HUES48 (cell line): Measurements from ENCODE around the gene NDUFAF8.

Experiments
- H3K27ac ChIP-seq: one replicate; pipeline ENCODE4 v1.7.0; 2013; ENCODE audit warnings: low read depth, low read length, inconsistent platforms
- H3K27me3 ChIP-seq: 2 replicates; pipeline ENCODE4 v1.6.1; 2013; ENCODE audit warnings: mild to moderate bottlenecking, low read length; ENCODE audit not compliant: control insufficient read depth, insufficient read depth
- H3K36me3 ChIP-seq: 2 replicates; pipeline ENCODE4 v1.6.1; 2013; ENCODE audit warnings: low read length; ENCODE audit not compliant: control insufficient read depth, insufficient read depth
- H3K4me1 ChIP-seq: 2 replicates; pipeline ENCODE4 v1.6.1; 2013; ENCODE audit warnings: mild to moderate bottlenecking, low read length; ENCODE audit not compliant: control insufficient read depth, insufficient read depth
- H3K4me3 ChIP-seq: 2 replicates; pipeline ENCODE4 v1.5.1; 2013; ENCODE audit warnings: mild to moderate bottlenecking, low read depth, low read length
- H3K9ac ChIP-seq: 2 replicates; pipeline ENCODE4 v1.6.1; 2013; ENCODE audit warnings: mild to moderate bottlenecking, low read depth, low read length, moderate library complexity
- H3K9me3 ChIP-seq: 2 replicates; pipeline ENCODE4 v1.6.1; 2013; ENCODE audit warnings: low read length; ENCODE audit not compliant: control insufficient read depth, insufficient read depth

The NDUFAF8 gene

DNA sequence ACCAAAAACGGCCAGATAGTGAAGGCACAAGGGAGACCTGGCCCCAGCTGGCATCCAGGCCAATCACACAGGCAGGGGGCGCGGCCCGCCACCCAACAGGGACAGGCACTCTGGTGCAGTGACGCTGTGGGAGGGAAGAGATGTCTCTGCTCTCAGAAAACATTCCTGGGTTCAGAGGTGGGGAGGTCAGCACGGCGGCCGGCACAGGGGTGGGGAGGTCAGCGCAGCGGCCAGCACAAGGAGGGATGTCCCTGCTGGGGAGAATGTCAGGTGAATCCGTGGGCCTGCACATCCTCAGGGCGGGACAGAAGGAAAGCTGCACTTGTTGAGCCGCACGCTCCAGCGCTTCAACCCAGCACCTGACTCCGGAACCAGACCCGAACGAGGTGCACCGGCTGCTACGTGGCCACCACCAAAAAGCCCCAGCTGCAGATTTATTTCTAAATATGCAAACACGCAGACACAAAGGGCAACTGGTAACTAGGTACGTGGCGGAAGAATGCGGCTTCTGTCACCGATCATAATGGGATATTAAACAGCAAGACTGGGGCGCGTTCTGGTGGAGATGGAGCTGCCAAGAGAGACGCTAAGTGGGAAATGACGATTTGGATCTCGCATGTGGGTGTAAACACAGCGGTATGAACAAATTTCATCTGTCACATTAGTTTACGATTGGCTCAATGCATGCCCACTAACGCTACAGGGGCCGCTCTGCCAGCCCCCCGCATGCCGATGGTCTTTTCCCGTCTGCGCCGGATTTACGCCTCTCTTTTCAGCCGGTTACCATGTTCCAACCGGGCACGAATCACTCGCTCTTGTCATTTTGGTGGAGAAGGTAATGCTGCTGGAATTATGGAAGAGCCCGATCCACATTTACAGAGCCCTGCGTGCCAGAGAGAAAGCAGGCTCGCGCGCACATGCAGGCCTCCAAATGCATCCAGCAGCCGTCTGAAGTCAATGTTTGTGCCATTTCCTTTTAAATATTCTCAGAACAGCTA, 40.5 kb downstream of the NDUFAF8 start:
- H3K4me1 ChIP-seq, result no peaks in the 10 kb centered on the region
- no peak overlapping the region for H3K27ac ChIP-seq
- peaks cover 28% of the 10 kb centered on the region for H3K36me3 ChIP-seq
- no peaks in the 10 kb centered on the region for H3K27me3 ChIP-seq
- no peaks in the 10 kb centered on the region for H3K9me3 ChIP-seq
- H3K9ac ChIP-seq, result no peak overlapping the region
- no peak overlapping the region for H3K4me3 ChIP-seq

- Histone ChIP-seq H3K4me1 (0 out of 2 replicates have a peak, but pooled peaks cover 3% of the 10 kb centered on the region), H3K4me3 (no peak overlapping the region), H3K27me3 (no peaks in the 10 kb centered on the region), H3K9me3 (no peaks in the 10 kb centered on the region), H3K36me3 (peaks cover 28% of the 10 kb centered on the region), H3K9ac (no peak overlapping the region), H3K27ac (no peak overlapping the region)
Measured at GRCh38 chr17:81280571-81280970, 41.5 kb downstream of the NDUFAF8 start.

DNA sequence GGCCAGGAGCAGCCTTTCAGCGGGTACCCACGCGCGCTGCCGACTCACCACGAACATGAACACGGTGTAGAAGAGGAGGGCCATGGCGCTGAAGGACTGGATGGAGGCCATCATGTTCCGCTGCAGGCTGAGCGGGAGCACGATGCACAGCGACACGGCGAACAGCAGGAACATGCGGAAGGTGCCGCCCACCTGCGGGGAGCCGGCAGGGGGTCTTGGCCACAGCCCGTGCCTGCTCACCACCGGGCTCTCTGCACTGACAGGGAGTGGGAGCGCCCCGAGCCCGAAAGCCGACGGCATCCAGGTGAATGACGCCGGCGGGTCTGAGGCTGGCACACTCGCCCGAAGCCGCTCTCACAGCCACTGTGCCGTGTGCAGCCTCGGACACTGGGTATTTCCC, 43.0 kb downstream of the NDUFAF8 start:
- Histone ChIP-seq H3K27me3 (no peaks in the 10 kb centered on the region), H3K9ac (no peak overlapping the region), H3K4me1 (0 out of 2 replicates have a peak, but pooled peaks cover 3% of the 10 kb centered on the region), H3K9me3 (no peaks in the 10 kb centered on the region), H3K27ac (no peak overlapping the region), H3K4me3 (no peak overlapping the region), H3K36me3 (peaks cover 15% of the 10 kb centered on the region)

DNA sequence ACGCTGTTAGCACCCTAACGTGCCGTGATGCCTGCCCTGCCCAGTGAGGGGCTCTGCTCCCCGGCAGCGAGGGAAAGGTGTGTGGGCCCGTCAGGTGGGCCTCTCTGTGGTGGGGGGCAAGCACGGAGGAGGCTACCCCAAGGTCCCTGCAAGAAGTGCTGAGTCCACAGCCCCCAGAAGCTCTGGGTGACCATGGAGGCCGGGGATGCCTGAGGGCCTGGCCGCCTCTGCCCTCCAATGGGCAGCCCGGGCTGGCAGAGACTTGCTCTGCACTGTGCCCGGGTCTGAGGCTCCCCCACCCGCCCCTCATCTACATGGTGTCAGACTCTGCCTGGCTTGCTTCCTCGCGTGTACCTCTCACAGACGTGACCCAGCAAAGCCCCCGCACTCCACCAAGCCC, 43.8 kb downstream of the NDUFAF8 start:
- H3K27me3 ChIP-seq, result no peaks in the 10 kb centered on the region
- 0 out of 2 replicates have a peak, but pooled peaks cover 3% of the 10 kb centered on the region for H3K4me1 ChIP-seq
- H3K9ac ChIP-seq, result no peak overlapping the region
- peaks cover 22% of the 10 kb centered on the region for H3K36me3 ChIP-seq
- no peaks in the 10 kb centered on the region for H3K9me3 ChIP-seq
- H3K27ac ChIP-seq, result no peak overlapping the region
- no peak overlapping the region for H3K4me3 ChIP-seq

- Histone ChIP-seq H3K9me3 (no peaks in the 10 kb centered on the region), H3K27ac (no peak overlapping the region), H3K36me3 (peaks cover 20% of the 10 kb centered on the region), H3K9ac (no peak overlapping the region), H3K4me1 (0 out of 2 replicates have a peak, but pooled peaks cover 3% of the 10 kb centered on the region), H3K4me3 (no peak overlapping the region), H3K27me3 (no peaks in the 10 kb centered on the region)
Measured at GRCh38 chr17:81285179-81285878, 46.2 kb downstream of the NDUFAF8 start.

DNA sequence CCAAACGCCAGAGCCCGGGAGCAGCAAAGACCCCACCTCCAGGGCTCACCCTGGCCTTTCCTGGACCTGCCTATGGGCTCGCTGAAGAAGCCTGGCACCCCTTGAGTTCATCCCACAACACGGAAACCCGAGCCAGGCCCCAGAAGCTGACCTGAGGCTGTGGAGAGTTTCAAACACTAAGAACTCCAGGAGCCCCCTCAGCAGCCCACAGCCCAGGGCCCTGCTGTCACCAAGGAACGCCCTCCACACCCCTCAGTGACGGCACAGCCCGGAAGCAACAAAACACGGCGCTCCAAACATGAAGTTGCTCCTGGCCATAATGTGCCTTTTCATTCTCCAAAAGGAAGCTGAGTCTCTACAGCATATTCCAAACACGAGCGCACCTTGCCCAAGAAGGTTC, 46.8 kb downstream of the NDUFAF8 start:
- Histone ChIP-seq H3K4me3 (no peak overlapping the region), H3K27ac (no peak overlapping the region), H3K36me3 (peaks cover 19% of the 10 kb centered on the region), H3K9ac (no peak overlapping the region), H3K4me1 (0 out of 2 replicates have a peak, but pooled peaks cover 3% of the 10 kb centered on the region), H3K9me3 (no peaks in the 10 kb centered on the region), H3K27me3 (no peaks in the 10 kb centered on the region)

GRCh38 chr17:81286491-81287145, 47.5 kb downstream of the NDUFAF8 start:
- no peaks in the 10 kb centered on the region for H3K9me3 ChIP-seq
- 0 out of 2 replicates have a peak, but pooled peaks cover 3% of the 10 kb centered on the region for H3K4me1 ChIP-seq
- H3K9ac ChIP-seq, result no peak overlapping the region
- no peaks in the 10 kb centered on the region for H3K27me3 ChIP-seq
- peaks cover 19% of the 10 kb centered on the region for H3K36me3 ChIP-seq
- H3K27ac ChIP-seq, result no peak overlapping the region
- H3K4me3 ChIP-seq, result no peak overlapping the region

GRCh38 chr17:81287152-81287551, 48.0 kb downstream of the NDUFAF8 start:
- 0 out of 2 replicates have a peak, but pooled peaks cover 3% of the 10 kb centered on the region for H3K4me1 ChIP-seq
- H3K27me3 ChIP-seq, result no peaks in the 10 kb centered on the region
- no peaks in the 10 kb centered on the region for H3K9me3 ChIP-seq
- H3K27ac ChIP-seq, result no peak overlapping the region
- peaks cover 19% of the 10 kb centered on the region for H3K36me3 ChIP-seq
- H3K9ac ChIP-seq, result no peak overlapping the region
- no peak overlapping the region for H3K4me3 ChIP-seq

DNA sequence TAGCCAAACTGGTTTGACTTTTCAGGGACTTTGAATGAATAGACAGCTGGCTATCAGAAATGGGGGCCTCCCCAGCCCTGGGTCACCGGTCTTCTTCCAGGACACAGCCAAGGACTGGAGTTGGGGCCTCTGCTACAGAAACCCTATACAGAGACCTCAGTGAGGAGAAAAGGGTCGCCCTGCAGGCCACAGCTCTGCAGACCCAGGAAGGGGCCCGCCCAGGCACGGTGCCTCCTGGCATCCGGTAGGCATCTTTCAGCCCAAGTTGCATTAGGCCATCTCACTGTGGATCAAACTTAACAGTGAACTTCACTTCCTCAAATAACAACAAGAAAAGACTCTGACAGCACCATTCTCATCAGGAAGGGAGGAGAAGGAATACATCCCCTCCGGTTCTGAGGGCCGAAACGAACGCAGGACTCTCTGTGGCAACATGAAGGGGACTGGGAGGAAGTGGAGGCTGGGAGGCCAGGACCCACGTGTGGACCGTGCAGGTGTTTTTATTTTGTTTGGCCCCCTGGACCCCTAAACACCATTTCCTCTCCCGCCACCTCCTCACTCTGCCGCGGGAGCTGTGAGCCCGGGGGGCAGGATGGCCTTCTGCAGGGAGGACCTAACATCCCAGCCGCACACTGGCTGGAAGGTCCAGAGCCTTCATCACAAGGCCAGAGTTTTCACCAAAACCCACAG, 48.8 kb downstream of the NDUFAF8 start:
- H3K36me3 ChIP-seq, result peaks cover 19% of the 10 kb centered on the region
- H3K27me3 ChIP-seq, result no peaks in the 10 kb centered on the region
- no peak overlapping the region for H3K27ac ChIP-seq
- H3K4me1 ChIP-seq, result 0 out of 2 replicates have a peak, but pooled peaks cover 3% of the 10 kb centered on the region
- no peaks in the 10 kb centered on the region for H3K9me3 ChIP-seq
- no peak overlapping the region for H3K9ac ChIP-seq
- no peak overlapping the region for H3K4me3 ChIP-seq

DNA sequence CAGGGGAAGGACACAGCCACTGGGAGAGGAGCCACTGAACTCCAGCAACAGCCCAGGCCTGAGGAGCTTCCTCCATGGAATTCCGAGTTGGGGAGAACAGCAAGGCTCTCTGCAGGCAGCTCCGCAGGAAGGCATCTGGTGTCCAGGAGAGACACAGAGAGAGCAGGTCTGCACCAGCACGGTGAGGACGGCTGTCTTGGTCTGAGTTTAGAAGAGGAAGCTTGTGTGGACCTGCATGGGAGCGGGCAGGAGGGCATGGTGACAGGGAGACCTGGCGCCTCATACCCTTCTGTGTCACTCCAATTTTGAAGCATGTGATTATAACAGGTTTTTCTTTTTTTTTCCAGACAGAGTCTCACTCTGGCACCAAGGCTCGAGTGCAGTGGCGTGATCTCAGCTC, 49.6 kb downstream of the NDUFAF8 start:
- H3K36me3 ChIP-seq, result peaks cover 16% of the 10 kb centered on the region

More for the DNA sequence above, 49.6 kb downstream of the NDUFAF8 start:
- no peak overlapping the region for H3K4me3 ChIP-seq
- no peak overlapping the region for H3K27ac ChIP-seq
- H3K4me1 ChIP-seq, result 0 out of 2 replicates have a peak, but pooled peaks cover 3% of the 10 kb centered on the region
- no peaks in the 10 kb centered on the region for H3K27me3 ChIP-seq
- no peak overlapping the region for H3K9ac ChIP-seq
- H3K9me3 ChIP-seq, result no peaks in the 10 kb centered on the region
